Limb (tissue), 2 donors: ENCODE data around the gene SMC4.
A peak's percentile ranks its signal among the peaks of the same experiment; 100 is the strongest.
"Not testable (repeated sequence)": the region's sequence is repeated elsewhere in the genome, so short reads cannot be mapped to it uniquely, and the experiment has no call there.

ENCODE experiments used
- DNase-seq, 2 donors: peaks; one replicate each; pipeline ENCODE4 v3.0.0-alpha.2; 2016; ENCODE audit errors: extremely low spot score in 2 of 2

Gene SMC4

DNA sequence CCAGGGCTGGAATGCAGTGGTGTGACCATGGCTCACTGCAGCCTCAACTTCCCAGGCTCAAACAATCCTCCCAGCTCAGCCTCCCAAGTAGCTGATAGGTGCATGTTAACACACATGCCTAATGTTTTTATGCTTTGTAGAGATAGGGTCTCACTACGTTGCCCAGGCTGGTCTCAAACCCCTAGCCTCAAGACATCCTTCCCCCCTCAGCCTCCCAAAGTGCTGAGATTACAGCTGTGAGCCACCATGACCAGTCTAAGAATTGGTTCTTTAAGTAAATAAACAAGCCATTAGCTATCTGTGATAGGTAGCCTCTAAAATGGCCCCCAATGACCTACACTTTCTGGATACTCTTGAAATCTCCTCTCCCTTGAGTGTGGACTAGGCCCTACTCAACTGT is 46.4 kb downstream of the SMC4 start:
- no peak for DNase-seq

GRCh38 chr3:160446522-160447056 is 47.1 kb downstream of the SMC4 start:
- no peak for DNase-seq

GRCh38 chr3:160447544-160447943 is 48.1 kb downstream of the SMC4 start:
- DNase-seq: no peak

- DNase-seq: peak in 1 of 2 donors; percentile 42
These were observed 49.6 kb downstream of the SMC4 start for GRCh38 chr3:160448845-160449635.

- peak; percentile 94 to 96 for DNase-seq
These were observed 50.5 kb downstream of the SMC4 start, which contains the start of gene TRIM59 for GRCh38 chr3:160449636-160450598. Gene TRIM59, minus strand, starts transcription at chr3:160449786. Its CDS starts 10,603 bp downstream, at chr3:160439183.

GRCh38 chr3:160450846-160451245 is 51.4 kb downstream of the SMC4 start:
- DNase-seq: no peak

DNA sequence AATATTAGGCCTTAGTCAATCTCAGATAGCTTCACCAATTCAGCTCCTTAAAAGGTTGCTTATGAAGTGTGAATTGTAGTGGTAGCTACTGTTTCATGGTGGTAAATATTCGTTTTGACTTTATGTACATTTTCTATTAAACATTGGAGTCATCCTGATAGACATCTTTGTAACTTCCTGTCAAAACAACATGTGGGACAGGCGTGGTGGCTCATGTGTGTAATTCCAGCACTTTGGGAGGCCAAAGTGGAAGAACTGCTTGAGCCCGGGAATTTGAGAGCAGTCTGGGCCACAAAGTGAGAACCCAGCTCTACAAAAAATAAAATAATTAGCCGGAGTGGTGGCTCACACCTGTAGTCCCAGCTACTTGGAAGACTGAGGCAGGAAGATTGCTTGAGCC is 52.2 kb downstream of the SMC4 start:
- DNase-seq: no peak

GRCh38 chr3:160452251-160452650 is 52.8 kb downstream of the SMC4 start:
- not testable (repeated sequence) for DNase-seq

DNA sequence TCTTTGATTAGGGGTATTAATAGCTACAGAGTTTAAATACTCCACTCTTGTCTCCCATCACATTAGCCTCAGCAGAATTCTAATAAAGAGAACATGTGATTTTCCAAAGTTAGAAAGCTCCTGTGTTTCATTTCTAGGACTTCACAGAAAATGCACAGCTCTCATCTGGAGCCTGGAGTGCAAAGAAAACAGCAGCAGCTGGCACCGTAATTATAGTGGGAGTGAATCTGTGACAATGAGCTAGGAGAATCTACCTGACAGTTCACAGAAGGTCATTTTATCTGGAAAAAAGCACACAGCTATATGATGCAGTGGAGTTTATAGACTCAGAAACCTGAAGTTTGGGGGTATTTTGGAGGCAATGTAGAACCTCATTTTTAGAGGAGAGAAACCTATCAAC is 55.5 kb downstream of the SMC4 start:
- no peak for DNase-seq

DNA sequence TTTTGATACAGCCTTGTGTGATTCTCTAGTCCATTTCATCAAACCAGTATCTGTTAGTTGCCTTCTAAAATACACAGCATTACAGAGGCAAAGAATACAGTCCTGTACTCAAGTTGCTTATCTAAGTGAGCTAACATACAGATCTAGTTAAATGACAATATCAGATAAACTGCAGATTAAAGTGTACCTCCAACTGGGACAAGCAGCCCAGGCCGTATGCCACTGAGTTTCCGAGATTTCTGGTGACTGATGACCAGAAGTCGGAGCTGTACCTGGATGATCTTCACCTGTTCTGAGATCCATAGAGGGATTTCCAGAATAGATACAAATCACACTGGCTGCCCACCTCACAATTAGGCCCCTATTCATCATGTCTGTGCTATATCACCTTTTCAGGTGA is 56.4 kb downstream of the SMC4 start:
- no peak for DNase-seq

- no peak for DNase-seq
These were observed 58.7 kb downstream of the SMC4 start for GRCh38 chr3:160458151-160458550.

GRCh38 chr3:160459450-160459970 is 60.1 kb downstream of the SMC4 start:
- DNase-seq: no peak

DNA sequence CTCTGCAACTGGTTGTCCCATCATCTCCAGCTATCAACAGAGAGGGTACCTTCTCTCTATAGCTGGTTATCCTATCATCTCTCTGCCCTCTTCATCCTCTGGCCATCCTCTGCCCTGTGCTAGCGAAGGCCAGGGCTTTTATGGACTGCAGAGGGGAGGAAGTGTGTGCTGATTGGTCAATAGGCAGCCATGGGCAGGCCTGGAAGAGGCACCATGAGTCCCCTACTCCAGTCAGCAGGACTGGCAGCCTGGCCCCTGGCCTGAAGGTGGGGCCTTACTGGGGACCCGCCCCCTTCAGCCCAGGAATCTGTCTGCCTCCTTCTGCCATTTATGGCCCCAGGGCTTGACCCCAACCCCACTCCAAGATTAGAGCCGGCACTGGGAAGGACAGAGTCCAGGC is 60.6 kb downstream of the SMC4 start:
- DNase-seq: no peak

DNA sequence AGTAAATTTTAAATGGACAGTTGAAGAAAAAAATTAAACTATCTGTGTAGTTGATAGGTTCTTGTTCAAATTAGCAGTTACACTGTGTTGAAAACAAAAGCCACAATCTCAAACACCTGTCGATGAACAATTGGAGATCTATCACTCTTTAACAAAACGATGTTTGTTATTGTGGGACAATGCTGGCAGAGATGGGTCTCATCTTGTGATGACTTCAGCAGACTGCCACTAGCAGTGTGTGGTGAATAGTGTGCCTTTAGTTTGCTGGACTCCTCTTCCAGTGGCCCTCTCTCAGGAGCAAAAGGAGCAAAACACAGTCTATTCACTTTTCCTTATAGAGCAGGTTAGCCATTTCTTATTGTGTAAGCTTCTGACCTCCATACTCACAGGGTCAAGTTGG is 64.9 kb downstream of the SMC4 start:
- DNase-seq: no peak

DNA sequence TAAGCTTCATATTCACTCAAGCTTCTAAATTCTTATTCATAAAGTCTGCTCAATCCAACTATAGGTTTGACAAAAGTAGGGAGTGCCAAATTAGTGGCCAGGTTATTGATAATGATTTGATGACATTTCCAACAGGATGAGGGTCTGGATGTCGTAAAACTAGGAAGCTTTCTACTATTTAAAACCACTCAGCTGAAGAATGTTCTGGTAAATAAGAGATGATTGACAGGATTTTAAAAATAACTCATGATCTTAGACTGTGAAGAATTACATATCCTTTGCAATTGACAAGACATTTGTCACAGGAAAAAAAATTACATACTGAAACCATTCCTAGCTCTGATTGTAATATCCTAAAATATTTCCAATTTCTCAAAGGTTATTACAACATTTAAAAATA is 65.5 kb downstream of the SMC4 start:
- no peak for DNase-seq

DNA sequence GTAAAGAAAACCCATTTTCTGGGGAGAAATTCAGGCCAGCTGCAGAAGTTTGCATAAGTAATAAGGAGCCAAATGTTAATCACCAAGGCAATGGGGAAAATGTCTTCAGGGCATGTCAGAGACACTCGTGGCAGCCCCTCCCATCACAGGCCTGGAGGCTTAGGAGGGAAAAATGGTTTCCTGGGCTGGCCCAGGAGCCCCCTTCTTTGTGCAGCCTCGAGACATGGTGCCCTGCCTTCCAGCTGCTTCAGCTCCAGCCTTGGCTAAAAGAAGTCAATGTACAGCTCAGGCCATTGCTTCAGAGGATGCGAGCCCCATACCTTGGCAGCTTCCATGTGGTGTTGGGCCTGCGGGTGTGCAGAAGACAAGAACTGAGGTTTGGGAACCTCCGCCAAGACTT is 70.7 kb downstream of the SMC4 start:
- DNase-seq: no peak

DNA sequence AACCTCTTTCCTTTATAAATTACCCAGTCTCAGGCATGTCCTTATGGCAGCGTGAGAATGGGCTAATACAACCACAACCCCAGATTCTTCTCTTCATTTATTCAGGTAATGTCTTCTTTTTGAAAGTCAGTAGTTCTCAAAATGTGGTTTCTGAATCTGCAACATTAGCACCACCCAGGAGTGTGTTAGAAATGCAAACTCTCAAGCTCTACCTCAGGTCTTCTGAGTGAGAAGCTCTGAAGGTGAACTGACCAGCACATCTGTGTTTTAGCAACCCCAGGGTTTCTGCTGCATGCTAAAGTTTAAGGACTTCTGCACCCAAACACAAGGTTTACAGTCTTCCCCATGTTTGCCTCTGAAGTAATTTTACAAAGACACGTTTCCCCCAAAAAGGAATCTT is 72.4 kb downstream of the SMC4 start:
- no peak for DNase-seq

- no peak for DNase-seq
These were observed 72.9 kb downstream of the SMC4 start for GRCh38 chr3:160472344-160472743.

- DNase-seq: no peak
These were observed 73.8 kb downstream of the SMC4 start for GRCh38 chr3:160473221-160473620.

DNA sequence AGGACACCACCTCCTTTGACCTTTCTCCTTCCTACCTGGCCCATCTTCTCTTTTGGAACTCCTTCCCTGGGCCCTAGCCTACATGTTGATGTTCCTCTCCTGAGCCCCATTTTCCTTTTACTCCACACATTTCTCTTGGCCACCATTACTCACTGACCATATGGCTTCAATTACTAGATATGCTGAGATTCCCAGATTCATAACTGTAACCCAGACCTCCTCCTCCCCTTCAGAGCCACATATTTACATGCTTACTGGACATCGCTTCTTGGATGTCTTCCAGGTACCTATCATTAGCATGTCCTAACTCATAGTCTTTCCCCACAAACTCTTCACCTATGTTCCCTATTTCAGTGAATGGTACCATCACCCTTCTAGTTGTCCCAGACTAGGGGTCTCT is 74.5 kb downstream of the SMC4 start:
- no peak for DNase-seq

GRCh38 chr3:160474416-160474838 is 75.0 kb downstream of the SMC4 start:
- no peak for DNase-seq

DNA sequence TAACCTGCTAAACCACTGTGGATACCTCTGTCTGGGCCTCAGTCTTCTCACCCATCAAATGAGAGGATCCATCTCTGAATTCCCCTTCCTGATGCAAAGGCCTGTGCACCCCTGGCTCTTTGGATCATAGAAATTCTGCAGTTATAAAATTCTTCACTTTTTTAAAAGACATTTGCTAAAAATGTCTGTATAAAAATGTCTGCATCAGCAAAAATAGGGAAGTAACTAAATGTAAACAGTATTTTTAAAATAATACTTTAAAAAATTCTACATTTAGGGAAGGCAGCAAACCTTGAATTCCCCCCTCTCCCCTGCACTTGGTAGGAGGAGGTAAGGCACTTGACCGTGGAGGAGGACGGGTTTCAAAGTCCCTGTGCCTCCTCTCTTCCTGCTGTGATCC is 75.7 kb downstream of the SMC4 start:
- DNase-seq: no peak
